HFF-Myc (cell line): ENCODE data around the gene PGAM1.
"Not testable (repeated sequence)": the region's sequence is repeated elsewhere in the genome, so short reads cannot be mapped to it uniquely, and the experiment has no call there.

ENCODE experiments used
- DNase-seq: peaks from one replicate; pipeline ENCODE4 v3.0.0-alpha.2; 2011; ENCODE audit warnings: low read depth; ENCODE audit errors: extremely low read depth
- H3K4me3 ChIP-seq: replicated peaks from 2 replicates; pipeline ENCODE4 v1.5.1; 2011; ENCODE audit warnings: low read depth, mild to moderate bottlenecking, control low read depth, low read length
- CTCF ChIP-seq: IDR thresholded peaks from 2 replicates; pipeline ENCODE4 v1.5.1; 2012; ENCODE audit warnings: mild to moderate bottlenecking, low read depth, low read length, control low read depth; ENCODE audit errors: missing control alignments

Gene PGAM1

GRCh38 chr10:97465982-97466381 lies 40.0 kb downstream of the PGAM1 start:
- no peak for DNase-seq
- TF ChIP-seq CTCF, result no peak
- H3K4me3 ChIP-seq, result no peak overlapping the region

GRCh38 chr10:97466755-97467154 lies 40.8 kb downstream of the PGAM1 start:
- TF ChIP-seq CTCF, result no peak
- no peak for DNase-seq
- no peak overlapping the region for H3K4me3 ChIP-seq

- H3K4me3 ChIP-seq, result no peak overlapping the region
- TF ChIP-seq CTCF, result no peak
- no peak for DNase-seq
Measured at GRCh38 chr10:97468162-97468561, 42.2 kb downstream of the PGAM1 start.

- not testable (repeated sequence) for DNase-seq
Measured at GRCh38 chr10:97468781-97469180, 42.8 kb downstream of the PGAM1 start.

GRCh38 chr10:97474918-97475317 lies 48.9 kb downstream of the PGAM1 start:
- TF ChIP-seq CTCF, result no peak
- no peak overlapping the region for H3K4me3 ChIP-seq
- DNase-seq, result no peak

More at GRCh38 chr10:97468781-97469180, 42.8 kb downstream of the PGAM1 start:
- not testable (repeated sequence) for H3K4me3 ChIP-seq

GRCh38 chr10:97475936-97476594 lies 50.1 kb downstream of the PGAM1 start:
- no peak for DNase-seq
- no peak overlapping the region for H3K4me3 ChIP-seq
- TF ChIP-seq CTCF, result no peak

- DNase-seq, H3K4me3 ChIP-seq: not testable (repeated sequence)
Measured at GRCh38 chr10:97479410-97479809, 53.4 kb downstream of the PGAM1 start.

- no peak for DNase-seq
- H3K4me3 ChIP-seq, result no peak overlapping the region
- TF ChIP-seq CTCF, result no peak
Measured at GRCh38 chr10:97479939-97480338, 53.9 kb downstream of the PGAM1 start.
